Measurements from ENCODE around the gene DNAAF1. TPM values are rescaled to one million over a fixed set of nuclear protein-coding genes. Genes with fewer than 3 reads are reported as not detected.
"Not testable (repeated sequence)": the region's sequence is repeated elsewhere in the genome, so short reads cannot be mapped to it uniquely, and the experiment has no call there.

DNAAF1 gene
- total RNA-seq, 4 donors from 2014 or later, result not detected

DNA sequence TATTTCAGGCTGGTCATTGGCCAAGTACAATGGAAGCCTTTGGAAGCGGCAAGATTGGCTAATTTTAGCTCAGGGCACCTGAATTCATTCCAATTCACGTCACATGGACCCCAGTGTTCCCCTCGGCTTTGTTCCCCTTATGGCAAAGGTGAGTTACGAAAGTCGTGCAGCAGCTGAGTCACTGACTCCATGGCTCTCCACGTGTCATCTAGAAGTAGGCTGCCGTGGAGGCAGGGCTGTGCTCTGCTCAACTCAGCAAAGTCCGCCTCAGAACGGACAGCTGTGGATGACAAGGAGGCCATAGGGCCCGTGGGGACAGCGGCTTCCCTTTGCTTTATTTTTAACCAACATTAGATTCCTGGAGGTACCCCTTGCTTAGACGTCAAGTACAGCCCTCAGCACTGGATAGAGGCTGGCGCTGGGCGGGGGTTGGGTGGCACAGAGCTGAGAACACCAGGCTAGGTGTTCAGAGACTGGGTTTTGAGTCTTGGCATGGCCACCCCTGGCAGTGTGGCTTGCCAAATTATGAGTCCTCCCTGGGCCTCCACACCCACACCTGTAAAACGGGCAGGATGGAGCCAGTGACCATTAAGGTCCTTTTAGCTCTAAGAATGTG, 69.5 kb downstream of the DNAAF1 start:
- intact Hi-C loops (cut with DNase I; ENCODE audit: low total_unique reads), result no loop called here
- WGBS, 2 donors (ENCODE audit: low coverage in 1 of 2), result 76% methylated on average over 15 of the region's 15 CpGs; no CpG with 5 or more reads in 1 of the 2 donors

DNA sequence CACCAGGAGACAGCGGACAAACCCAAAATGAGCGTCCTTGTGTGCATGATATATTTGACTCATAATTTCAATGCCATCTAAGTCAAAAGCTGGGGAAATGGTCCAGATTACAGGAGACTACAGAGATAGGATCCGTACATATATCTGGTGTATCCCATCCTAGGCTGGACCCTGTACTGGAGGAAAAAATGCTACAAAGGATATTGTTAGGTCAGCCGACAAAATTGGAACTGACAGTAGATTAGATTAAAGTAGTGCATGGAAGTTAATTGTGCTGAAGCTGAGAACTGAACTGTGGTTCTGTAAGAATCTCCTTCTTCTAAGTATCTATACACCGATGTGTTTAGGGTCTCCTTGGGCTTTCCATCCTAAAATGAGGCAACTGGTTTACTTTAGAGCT, 70.4 kb downstream of the DNAAF1 start:
- intact Hi-C loops (cut with DNase I; ENCODE audit: low total_unique reads), result no loop called here
- in situ Hi-C loops (cut with MboI; ENCODE audit: low pct_ligation_motif_present in 1 of 4, low pct_unique_long_range_greater_than_20kb in 1 of 4, low sequenced_read_pairs in 3 of 4), result no loop called here

More for the DNA sequence above, 69.5 kb downstream of the DNAAF1 start:
- in situ Hi-C loops (cut with MboI; ENCODE audit: low pct_ligation_motif_present in 1 of 4, low pct_unique_long_range_greater_than_20kb in 1 of 4, low sequenced_read_pairs in 3 of 4), result no loop called here
- H3K4me1 ChIP-seq, result no peaks in the 10 kb centered on the region
- no peak for DNase-seq
- no peaks in the 10 kb centered on the region for H3K9me3 ChIP-seq
- H3K4me3 ChIP-seq, result no peak overlapping the region
- TF ChIP-seq POLR2AphosphoS5 (IDR thresholded peaks at IDR 0.05), result no peak
- TF ChIP-seq, protein P1, sequence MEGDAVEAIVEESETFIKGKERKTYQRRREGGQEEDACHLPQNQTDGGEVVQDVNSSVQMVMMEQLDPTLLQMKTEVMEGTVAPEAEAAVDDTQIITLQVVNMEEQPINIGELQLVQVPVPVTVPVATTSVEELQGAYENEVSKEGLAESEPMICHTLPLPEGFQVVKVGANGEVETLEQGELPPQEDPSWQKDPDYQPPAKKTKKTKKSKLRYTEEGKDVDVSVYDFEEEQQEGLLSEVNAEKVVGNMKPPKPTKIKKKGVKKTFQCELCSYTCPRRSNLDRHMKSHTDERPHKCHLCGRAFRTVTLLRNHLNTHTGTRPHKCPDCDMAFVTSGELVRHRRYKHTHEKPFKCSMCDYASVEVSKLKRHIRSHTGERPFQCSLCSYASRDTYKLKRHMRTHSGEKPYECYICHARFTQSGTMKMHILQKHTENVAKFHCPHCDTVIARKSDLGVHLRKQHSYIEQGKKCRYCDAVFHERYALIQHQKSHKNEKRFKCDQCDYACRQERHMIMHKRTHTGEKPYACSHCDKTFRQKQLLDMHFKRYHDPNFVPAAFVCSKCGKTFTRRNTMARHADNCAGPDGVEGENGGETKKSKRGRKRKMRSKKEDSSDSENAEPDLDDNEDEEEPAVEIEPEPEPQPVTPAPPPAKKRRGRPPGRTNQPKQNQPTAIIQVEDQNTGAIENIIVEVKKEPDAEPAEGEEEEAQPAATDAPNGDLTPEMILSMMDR (IDR thresholded peaks at IDR 0.05), result no peak
- TF ChIP-seq EP300 (IDR thresholded peaks at IDR 0.05; ENCODE audit: low read depth), result no peak
- TF ChIP-seq POLR2A (IDR thresholded peaks at IDR 0.05), result no peak
- no peaks in the 10 kb centered on the region for H3K27me3 ChIP-seq
- H3K36me3 ChIP-seq, result no peaks in the 10 kb centered on the region
- no peak overlapping the region for H3K27ac ChIP-seq

DNA sequence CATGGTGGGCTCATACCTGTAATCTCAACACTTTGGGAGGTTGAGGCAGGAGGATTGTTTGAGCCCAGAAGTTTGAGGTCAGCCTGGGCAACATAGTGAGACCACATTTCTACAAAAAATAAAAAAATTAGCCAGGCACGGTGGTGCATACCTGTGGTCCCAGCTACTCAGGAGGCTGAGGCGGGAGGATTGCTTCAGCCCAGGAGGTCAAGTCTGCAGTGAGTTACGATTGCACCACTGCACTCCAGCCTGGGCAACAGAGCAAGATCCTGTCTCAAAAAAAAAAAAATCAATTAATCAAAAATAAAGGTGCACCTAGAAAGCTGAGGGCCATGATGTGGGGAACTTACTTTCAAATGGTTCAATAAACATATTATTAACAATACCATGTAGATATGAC, 71.0 kb downstream of the DNAAF1 start:
- H3K27me3 ChIP-seq; H3K27ac ChIP-seq; DNase-seq; H3K4me3 ChIP-seq; H3K36me3 ChIP-seq; intact Hi-C loops (cut with DNase I; ENCODE audit: low total_unique reads); H3K4me1 ChIP-seq; in situ Hi-C loops (cut with MboI; ENCODE audit: low pct_ligation_motif_present in 1 of 4, low pct_unique_long_range_greater_than_20kb in 1 of 4, low sequenced_read_pairs in 3 of 4); H3K9me3 ChIP-seq: not testable (repeated sequence)
- WGBS, 2 donors (ENCODE audit: low coverage in 1 of 2), result 80 to 89% methylated on average over 3 of the region's 3 CpGs

More for the DNA sequence above, 70.4 kb downstream of the DNAAF1 start:
- no peak for DNase-seq
- Histone ChIP-seq H3K4me1 (no peaks in the 10 kb centered on the region), H3K4me3 (no peak overlapping the region), H3K36me3 (no peaks in the 10 kb centered on the region), H3K9me3 (no peaks in the 10 kb centered on the region), H3K27ac (no peak overlapping the region), H3K27me3 (no peaks in the 10 kb centered on the region)
- no peak for TF ChIP-seq POLR2A (IDR thresholded peaks at IDR 0.05)
- TF ChIP-seq, protein P1 (IDR thresholded peaks at IDR 0.05), result no peak
- 88 to 90% methylated on average over 2 to 5 of the region's 5 CpGs for WGBS, 2 donors (ENCODE audit: low coverage in 1 of 2)

DNA sequence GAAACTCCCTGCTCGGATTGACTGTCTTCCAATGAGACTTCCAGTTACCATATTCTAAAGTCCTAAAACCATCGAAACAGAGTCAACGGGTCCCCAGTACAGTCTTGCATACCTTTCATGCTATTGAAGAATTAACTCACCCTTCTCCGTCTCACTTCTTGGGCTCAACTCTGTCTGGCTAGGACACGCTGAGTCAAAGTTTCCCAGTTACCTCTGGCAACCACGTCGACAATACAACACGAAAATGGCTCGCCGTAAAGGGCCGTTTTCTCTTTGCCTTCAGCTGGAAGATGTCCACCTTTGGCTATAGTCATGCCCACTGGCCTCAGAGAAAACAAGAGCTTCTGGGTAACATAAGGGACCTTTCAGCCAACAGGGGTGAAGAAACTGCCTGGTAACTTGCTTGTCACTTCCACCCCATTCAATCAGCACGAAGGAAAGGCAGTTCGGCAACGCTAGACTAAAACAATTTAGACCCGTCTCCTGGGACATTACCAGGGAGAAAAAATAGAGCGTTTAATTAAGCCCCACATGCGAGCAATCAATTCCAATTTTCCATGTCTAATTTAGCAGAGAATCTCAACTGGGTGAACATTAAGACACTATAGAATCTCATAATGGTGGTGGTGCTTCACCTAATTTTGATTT, 73.2 kb downstream of the DNAAF1 start:
- in situ Hi-C loops (cut with MboI; ENCODE audit: low pct_ligation_motif_present in 1 of 4, low pct_unique_long_range_greater_than_20kb in 1 of 4, low sequenced_read_pairs in 3 of 4) (no loop called here), intact Hi-C loops (cut with DNase I; ENCODE audit: low total_unique reads) (no loop called here)
- 79 to 88% methylated on average over 9 to 17 of the region's 17 CpGs for WGBS, 2 donors (ENCODE audit: low coverage in 1 of 2)
- Histone ChIP-seq H3K27me3 (no peaks in the 10 kb centered on the region), H3K4me1 (no peaks in the 10 kb centered on the region), H3K4me3 (no peak overlapping the region), H3K9me3 (no peaks in the 10 kb centered on the region), H3K27ac (no peak overlapping the region), H3K36me3 (no peaks in the 10 kb centered on the region)
- DNase-seq, result no peak
- TF ChIP-seq EP300 (IDR thresholded peaks at IDR 0.05; ENCODE audit: low read depth) (no peak), POLR2AphosphoS5 (IDR thresholded peaks at IDR 0.05) (no peak), POLR2A (IDR thresholded peaks at IDR 0.05) (no peak)
- TF ChIP-seq, protein P1 (IDR thresholded peaks at IDR 0.05), result no peak

Data from transverse colon (tissue), 4 donors.